ENCODE results near the gene ZC3H7B. TPM values are rescaled to one million over a fixed set of nuclear protein-coding genes. Genes with fewer than 3 reads are reported as not detected.

Gene ZC3H7B
- total RNA-seq, 2 experiments from 2014 or later = 46.1 to 47.9 TPM

DNA sequence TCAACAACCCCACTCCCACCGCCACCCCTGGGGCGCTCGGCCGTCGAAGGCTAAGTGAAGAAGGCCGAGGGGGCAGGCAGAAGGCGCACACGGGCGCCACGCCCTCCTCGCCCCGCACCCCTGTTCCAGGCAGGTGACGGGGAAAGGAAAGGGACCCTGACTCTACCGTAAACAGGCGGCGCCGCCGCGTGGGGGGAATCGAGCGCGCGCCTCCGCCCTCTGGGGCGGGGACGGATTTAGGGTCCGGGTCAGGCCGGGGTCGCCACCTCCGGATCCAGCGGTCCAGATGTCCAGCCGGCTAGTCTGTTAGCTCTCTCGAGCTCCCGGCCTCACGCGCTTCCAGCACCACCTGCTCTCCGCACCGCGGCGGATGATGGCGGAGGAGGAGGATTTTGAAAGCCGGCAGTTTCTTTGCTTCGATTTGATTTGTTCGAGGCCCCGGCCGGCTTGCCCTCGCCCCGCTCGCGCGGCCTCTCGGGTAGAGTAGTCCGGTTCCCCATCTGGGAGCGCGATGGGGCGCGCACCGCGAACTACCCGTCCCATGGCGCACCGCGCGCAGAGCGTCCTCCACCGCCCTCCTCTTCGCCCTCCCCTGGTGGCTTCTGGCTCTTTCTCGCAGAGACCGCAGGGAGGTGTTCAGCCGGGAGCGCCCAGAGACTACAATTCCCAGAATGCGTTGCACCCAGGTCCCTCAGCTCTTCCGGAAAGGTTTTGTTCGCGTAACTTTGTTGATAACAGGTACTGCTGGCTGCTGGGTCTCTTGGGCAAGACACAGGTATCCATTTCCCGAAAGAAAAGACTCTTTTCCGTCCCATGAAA is 15.3 kb upstream of the ZC3H7B start, which contains the start of gene RANGAP1:
RANGAP1 (minus strand) TSS at position 368 of the 819 bp plus-strand sequence. CDS start 5,143 bp downstream, outside the sequence.
- ATAC-seq (peak; percentile 94), DNase-seq (peak; percentile 99)
- POLR2A ChIA-PET = interaction anchor here (0.6 to 3.1 kb wide), 24 partner anchors 10 to 334 kb away, joined by 3 to 33 read pairs (median 4); partner anchors contain the start of genes ACO2, DESI1, EP300 and PHF5A
- CTCF ChIA-PET = interaction anchor here (0.9 to 1.8 kb wide), 3 partner anchors 15 to 117 kb away, joined by 3 to 9 read pairs (median 4); partner anchors contain the start of gene ZC3H7B
- TF ChIP-seq CTCF (IDR thresholded peaks at IDR 0.05) = no peak
- H3K4me3 Mint-ChIP-seq = peak within 1 kb of the TSS; percentile 94
- peak within 1 kb of the TSS; percentile 99 for H3K27ac Mint-ChIP-seq
- intact Hi-C loops (cut with micrococcal nuclease) = no loop called here
- H3K36me3 Mint-ChIP-seq (ENCODE audit: low read depth) = peaks cover 22% of the 10 kb centered on the region
- no peaks in the 10 kb centered on the region for H3K9me3 Mint-ChIP-seq
- peaks cover 25% of the 10 kb centered on the region for H3K4me1 Mint-ChIP-seq (ENCODE audit: low read depth)
- H3K27me3 Mint-ChIP-seq = no peaks in the 10 kb centered on the region

GRCh38 chr22:41286639-41287091 is 14.7 kb upstream of the ZC3H7B start:
- Mint-ChIP-seq H3K27me3 (no peaks in the 10 kb centered on the region), H3K27ac (peak overlapping the region; percentile 99), H3K36me3 (ENCODE audit: low read depth) (peaks cover 17% of the 10 kb centered on the region), H3K4me3 (peak overlapping the region; percentile 94), H3K4me1 (ENCODE audit: low read depth) (peaks cover 23% of the 10 kb centered on the region), H3K9me3 (no peaks in the 10 kb centered on the region)
- ChIA-PET POLR2A (interaction anchor here (0.7 to 3.1 kb wide), 21 partner anchors 10 to 335 kb away, joined by 3 to 33 read pairs (median 4); partner anchors contain the start of genes ACO2, DESI1, EP300 and PHF5A), CTCF (interaction anchor here (0.9 to 1.8 kb wide), 3 partner anchors 15 to 117 kb away, joined by 3 to 9 read pairs (median 4); partner anchors contain the start of gene ZC3H7B)
- intact Hi-C loops (cut with micrococcal nuclease) = no loop called here
- no peak for TF ChIP-seq CTCF (IDR thresholded peaks at IDR 0.05)
- DNase-seq (peak; percentile 82), ATAC-seq (peak; percentile 31)

- DNase-seq (no peak), ATAC-seq (no peak)
- intact Hi-C loops (cut with micrococcal nuclease) = no loop called here
- peak overlapping the region; percentile 15 for H3K4me3 Mint-ChIP-seq
- H3K9me3 Mint-ChIP-seq = no peaks in the 10 kb centered on the region
- H3K4me1 Mint-ChIP-seq (ENCODE audit: low read depth) = peaks cover 17% of the 10 kb centered on the region
- POLR2A ChIA-PET = interaction anchor here (1.0 to 1.9 kb wide), 2 partner anchors 13 to 15 kb away, joined by 3 to 9 read pairs; partner anchors contain the start of gene ZC3H7B
- peaks cover 8% of the 10 kb centered on the region for H3K36me3 Mint-ChIP-seq (ENCODE audit: low read depth)
- TF ChIP-seq CTCF (IDR thresholded peaks at IDR 0.05) = no peak
- peak overlapping the region; percentile 82 for H3K27ac Mint-ChIP-seq
- H3K27me3 Mint-ChIP-seq = no peaks in the 10 kb centered on the region
- CTCF ChIA-PET = interaction anchor here (1.0 kb wide), 1 partner anchor 13 kb away, joined by 4 read pairs; the partner anchor contains the start of gene ZC3H7B
These were observed 12.9 kb upstream of the ZC3H7B start for GRCh38 chr22:41288245-41288946.

DNA sequence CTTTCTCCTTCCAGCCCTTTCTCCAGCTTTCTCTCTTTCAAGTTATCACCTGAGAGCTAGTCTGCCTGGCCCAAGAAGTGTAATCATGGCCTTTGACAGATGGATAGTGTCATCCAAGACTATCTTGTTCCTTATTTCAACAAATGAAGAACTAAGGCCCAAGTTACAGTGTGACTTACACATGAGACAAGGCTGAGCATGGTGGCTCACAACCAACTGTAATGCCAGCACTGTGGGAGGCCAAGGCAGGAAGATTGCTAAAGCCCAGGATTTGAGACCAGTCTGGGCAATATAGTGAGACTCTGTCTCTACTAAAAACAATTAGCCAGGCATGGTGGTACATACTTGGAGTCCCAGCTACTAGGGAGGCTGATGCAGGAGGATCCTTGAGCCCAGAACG is 11.7 kb upstream of the ZC3H7B start:
- TF ChIP-seq CTCF (IDR thresholded peaks at IDR 0.05) = no peak
- Mint-ChIP-seq H3K4me3 (no peak overlapping the region), H3K9me3 (no peaks in the 10 kb centered on the region), H3K27ac (no peak overlapping the region), H3K36me3 (ENCODE audit: low read depth) (peaks cover 3% of the 10 kb centered on the region), H3K27me3 (no peaks in the 10 kb centered on the region), H3K4me1 (ENCODE audit: low read depth) (peaks cover 12% of the 10 kb centered on the region)
- ATAC-seq (no peak), DNase-seq (no peak)
- intact Hi-C loops (cut with micrococcal nuclease) = no loop called here
- ChIA-PET POLR2A (interaction anchor here (0.5 to 1.9 kb wide), 3 partner anchors 12 to 313 kb away, joined by 3 to 9 read pairs (median 3); partner anchors contain the start of gene ZC3H7B), CTCF (no interaction called here)
